Testis (tissue), 2 donors: ENCODE measurements around the gene BCAR3.

Source experiments
- POLR2A ChIP-seq: fragments of 450-650 bp; IDR thresholded peaks from one replicate; pipeline ENCODE4 v1.6.1; 2017; ENCODE audit warnings: antibody characterized with exemption, mild to moderate bottlenecking, moderate library complexity
- TF ChIP-seq, protein P1 (sequence below), 3 experiments: fragments of 450-650 bp in 2 of 3; fragments of 200-600 bp in 1 of 3; sonication (generic) in 1 of 3; IDR thresholded peaks; one replicate each; pipeline ENCODE4 v1.5.1; 2016 to 2019; ENCODE audit warnings: antibody characterized with exemption in 3 of 3, mild to moderate bottlenecking in 2 of 3, moderate library complexity in 1 of 3

- TF ChIP-seq POLR2A: no peak
- TF ChIP-seq, protein P1, sequence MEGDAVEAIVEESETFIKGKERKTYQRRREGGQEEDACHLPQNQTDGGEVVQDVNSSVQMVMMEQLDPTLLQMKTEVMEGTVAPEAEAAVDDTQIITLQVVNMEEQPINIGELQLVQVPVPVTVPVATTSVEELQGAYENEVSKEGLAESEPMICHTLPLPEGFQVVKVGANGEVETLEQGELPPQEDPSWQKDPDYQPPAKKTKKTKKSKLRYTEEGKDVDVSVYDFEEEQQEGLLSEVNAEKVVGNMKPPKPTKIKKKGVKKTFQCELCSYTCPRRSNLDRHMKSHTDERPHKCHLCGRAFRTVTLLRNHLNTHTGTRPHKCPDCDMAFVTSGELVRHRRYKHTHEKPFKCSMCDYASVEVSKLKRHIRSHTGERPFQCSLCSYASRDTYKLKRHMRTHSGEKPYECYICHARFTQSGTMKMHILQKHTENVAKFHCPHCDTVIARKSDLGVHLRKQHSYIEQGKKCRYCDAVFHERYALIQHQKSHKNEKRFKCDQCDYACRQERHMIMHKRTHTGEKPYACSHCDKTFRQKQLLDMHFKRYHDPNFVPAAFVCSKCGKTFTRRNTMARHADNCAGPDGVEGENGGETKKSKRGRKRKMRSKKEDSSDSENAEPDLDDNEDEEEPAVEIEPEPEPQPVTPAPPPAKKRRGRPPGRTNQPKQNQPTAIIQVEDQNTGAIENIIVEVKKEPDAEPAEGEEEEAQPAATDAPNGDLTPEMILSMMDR (IDR thresholded peaks at IDR 0.05): no peak
These were observed 45.8 kb downstream of the BCAR3 start for GRCh38 chr1:93635614-93636543.
